ENCODE measurements around the gene TXN2. TPM values are rescaled to one million over a fixed set of nuclear protein-coding genes. Genes with fewer than 3 reads are reported as not detected.

TXN2 gene
- total RNA-seq, 1 experiment from 2014 or later, result 95.1 TPM

DNA sequence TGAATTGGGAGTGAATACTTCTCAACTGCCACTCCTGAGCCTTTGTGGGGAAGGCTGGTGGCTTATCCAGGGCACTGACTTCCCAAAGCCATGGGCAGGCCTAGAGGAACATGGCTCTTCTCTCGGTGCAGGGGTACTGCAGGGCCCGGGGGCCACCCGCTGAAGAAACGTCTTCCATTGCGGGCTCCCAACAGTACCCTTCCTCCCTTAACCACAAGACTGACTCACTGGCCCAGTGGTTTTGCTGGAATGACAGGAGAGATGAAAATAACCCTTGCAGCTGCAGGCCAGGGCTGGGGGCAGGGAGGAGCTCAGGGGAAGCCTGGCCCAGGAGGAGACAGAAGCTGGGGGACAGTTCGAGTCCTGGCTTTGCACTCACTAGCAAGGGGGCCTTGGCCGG, 13.5 kb downstream of the TXN2 start:
- intact Hi-C loops (cut with micrococcal nuclease; ENCODE audit: unreplicated experiment), result no loop called here
- peaks cover 58% of the 10 kb centered on the region for H3F3A ChIP-seq (ENCODE audit: insufficient read depth, low read depth)
- H3K4me1 ChIP-seq (replicated peaks; ENCODE audit: insufficient read depth), result peaks cover 88% of the 10 kb centered on the region
- no peak overlapping the region for H3K27ac ChIP-seq
- no peaks in the 10 kb centered on the region for H3K9me2 ChIP-seq (ENCODE audit: insufficient read depth)
- H2AFZ ChIP-seq, result no peak overlapping the region
- peak; percentile 85 to 89 for DNase-seq
- H4K20me1 ChIP-seq (ENCODE audit: insufficient read depth), result no peaks in the 10 kb centered on the region
- H3K9me3 ChIP-seq (ENCODE audit: insufficient read depth, low read depth), result no peaks in the 10 kb centered on the region
- POLR2A ChIA-PET (ENCODE audit: unreplicated experiment), result interaction anchor here (0.5 to 1.5 kb wide), 11 partner anchors 33 to 308 kb away, joined by 3 to 10 read pairs (median 4); partner anchors contain the start of genes IFT27 and MYH9
- TF ChIP-seq, protein P1, sequence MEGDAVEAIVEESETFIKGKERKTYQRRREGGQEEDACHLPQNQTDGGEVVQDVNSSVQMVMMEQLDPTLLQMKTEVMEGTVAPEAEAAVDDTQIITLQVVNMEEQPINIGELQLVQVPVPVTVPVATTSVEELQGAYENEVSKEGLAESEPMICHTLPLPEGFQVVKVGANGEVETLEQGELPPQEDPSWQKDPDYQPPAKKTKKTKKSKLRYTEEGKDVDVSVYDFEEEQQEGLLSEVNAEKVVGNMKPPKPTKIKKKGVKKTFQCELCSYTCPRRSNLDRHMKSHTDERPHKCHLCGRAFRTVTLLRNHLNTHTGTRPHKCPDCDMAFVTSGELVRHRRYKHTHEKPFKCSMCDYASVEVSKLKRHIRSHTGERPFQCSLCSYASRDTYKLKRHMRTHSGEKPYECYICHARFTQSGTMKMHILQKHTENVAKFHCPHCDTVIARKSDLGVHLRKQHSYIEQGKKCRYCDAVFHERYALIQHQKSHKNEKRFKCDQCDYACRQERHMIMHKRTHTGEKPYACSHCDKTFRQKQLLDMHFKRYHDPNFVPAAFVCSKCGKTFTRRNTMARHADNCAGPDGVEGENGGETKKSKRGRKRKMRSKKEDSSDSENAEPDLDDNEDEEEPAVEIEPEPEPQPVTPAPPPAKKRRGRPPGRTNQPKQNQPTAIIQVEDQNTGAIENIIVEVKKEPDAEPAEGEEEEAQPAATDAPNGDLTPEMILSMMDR (conservative IDR thresholded peaks at IDR 0.05), result no peak
- no peak for TF ChIP-seq EZH2 (IDR thresholded peaks at IDR 0.05; ENCODE audit: low read depth)
- H3K27me3 ChIP-seq (ENCODE audit: insufficient read depth, low read depth), result no peaks in the 10 kb centered on the region
- peak overlapping the region; percentile 67 for H3K4me2 ChIP-seq
- no TSS peak for BruUV-seq (replicated peaks)
- CTCF ChIA-PET, result no interaction called here
- H3K4me3 ChIP-seq, result peak overlapping the region; percentile 14; the same call in 1 of the 2 replicates
- no peaks in the 10 kb centered on the region for H3K36me3 ChIP-seq (ENCODE audit: low read depth)
- H3K79me2 ChIP-seq (ENCODE audit: low read depth), result peaks cover 29% of the 10 kb centered on the region

DNA sequence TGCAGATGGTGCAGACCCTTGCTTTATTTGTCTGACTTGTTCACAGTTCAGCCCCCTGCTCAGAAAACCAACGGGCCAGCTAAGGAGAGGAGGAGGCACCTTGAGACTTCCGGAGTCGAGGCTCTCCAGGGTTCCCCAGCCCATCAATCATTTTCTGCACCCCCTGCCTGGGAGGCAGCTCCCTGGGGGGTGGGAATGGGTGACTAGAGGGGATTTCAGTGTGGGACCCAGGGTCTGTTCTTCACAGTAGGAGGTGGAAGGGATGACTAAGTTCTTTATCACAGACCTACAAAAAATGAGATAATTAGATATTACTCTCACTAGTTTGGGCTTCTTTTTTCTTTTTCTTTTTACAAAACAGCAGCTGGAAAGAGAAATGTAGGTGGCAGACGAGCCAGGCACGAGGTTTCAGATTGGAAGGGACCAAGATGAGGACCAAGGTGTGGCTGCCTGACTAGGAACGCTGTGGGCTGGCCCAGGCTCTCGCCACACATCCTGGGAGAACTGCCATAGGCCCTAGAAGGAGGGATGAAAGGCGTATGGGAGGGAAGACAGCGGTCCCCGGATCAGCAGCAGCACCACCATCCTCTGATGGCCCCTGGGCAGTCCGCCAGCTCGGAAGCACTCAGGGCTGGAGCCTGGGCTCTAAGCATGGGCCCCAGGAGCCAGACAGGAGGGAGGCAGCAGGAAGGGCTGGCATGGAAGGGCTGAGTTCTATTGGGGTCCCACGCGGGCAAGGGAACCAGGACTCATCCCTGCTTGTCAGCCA, 14.2 kb downstream of the TXN2 start:
- Histone ChIP-seq H4K20me1 (ENCODE audit: insufficient read depth) (no peaks in the 10 kb centered on the region), H3K4me3 (no peak overlapping the region), H3K9me3 (ENCODE audit: insufficient read depth, low read depth) (no peaks in the 10 kb centered on the region), H3F3A (ENCODE audit: insufficient read depth, low read depth) (peaks cover 61% of the 10 kb centered on the region), H3K79me2 (ENCODE audit: low read depth) (peaks cover 29% of the 10 kb centered on the region), H2AFZ (no peak overlapping the region), H3K4me1 (replicated peaks; ENCODE audit: insufficient read depth) (peaks cover 92% of the 10 kb centered on the region), H3K36me3 (ENCODE audit: low read depth) (no peaks in the 10 kb centered on the region), H3K4me2 (peak overlapping the region; percentile 67), H3K27me3 (ENCODE audit: insufficient read depth, low read depth) (no peaks in the 10 kb centered on the region), H3K9me2 (ENCODE audit: insufficient read depth) (no peaks in the 10 kb centered on the region), H3K27ac (no peak overlapping the region)
- peak in 1 of 2 experiments; percentile 73 for DNase-seq
- TF ChIP-seq, protein P1 (conservative IDR thresholded peaks at IDR 0.05), result no peak
- TF ChIP-seq EZH2 (IDR thresholded peaks at IDR 0.05; ENCODE audit: low read depth), result no peak
- BruUV-seq (replicated peaks), result TSS peak; percentile 9
- CTCF ChIA-PET, result no interaction called here
- intact Hi-C loops (cut with micrococcal nuclease; ENCODE audit: unreplicated experiment), result no loop called here
- POLR2A ChIA-PET (ENCODE audit: unreplicated experiment), result interaction anchor here (0.8 to 1.5 kb wide), 4 partner anchors 79 to 138 kb away, joined by 6 to 10 read pairs (median 8); partner anchors contain the start of gene MYH9

DNA sequence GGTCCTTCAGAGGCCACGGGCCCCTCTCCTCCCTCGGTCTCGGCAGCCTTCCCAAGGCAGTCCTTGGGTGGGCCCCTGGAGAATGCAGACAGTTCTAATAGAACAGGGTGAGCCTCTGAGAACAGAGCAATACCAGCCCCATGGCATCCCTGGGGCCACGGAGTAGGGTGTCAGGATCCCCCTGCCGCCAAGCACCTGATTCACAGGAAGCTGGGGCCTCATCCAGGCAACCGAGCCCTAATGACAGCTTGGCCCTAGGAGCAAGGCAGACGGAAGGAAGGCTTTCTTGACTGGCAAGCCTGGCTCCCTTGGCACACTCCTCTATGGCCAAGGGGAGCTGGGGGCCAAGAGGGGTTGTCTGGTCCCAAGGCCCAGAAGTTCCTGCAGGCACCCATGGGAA, 15.2 kb downstream of the TXN2 start:
- no peaks in the 10 kb centered on the region for H3K27me3 ChIP-seq (ENCODE audit: insufficient read depth, low read depth)
- CTCF ChIA-PET, result no interaction called here

More for the DNA sequence above, 15.2 kb downstream of the TXN2 start:
- Histone ChIP-seq H3K4me1 (replicated peaks; ENCODE audit: insufficient read depth) (peaks cover 92% of the 10 kb centered on the region), H4K20me1 (ENCODE audit: insufficient read depth) (no peaks in the 10 kb centered on the region), H3K9me3 (ENCODE audit: insufficient read depth, low read depth) (no peaks in the 10 kb centered on the region), H3K4me3 (peak overlapping the region; percentile 1; the same call in 1 of the 2 replicates), H3K4me2 (peak overlapping the region; percentile 67), H3K36me3 (ENCODE audit: low read depth) (no peaks in the 10 kb centered on the region), H3K9me2 (ENCODE audit: insufficient read depth) (no peaks in the 10 kb centered on the region), H3F3A (ENCODE audit: insufficient read depth, low read depth) (peaks cover 61% of the 10 kb centered on the region), H3K79me2 (ENCODE audit: low read depth) (peaks cover 29% of the 10 kb centered on the region), H2AFZ (no peak overlapping the region), H3K27ac (peak overlapping the region; percentile 74)
- TF ChIP-seq, protein P1 (conservative IDR thresholded peaks at IDR 0.05), result no peak
- TF ChIP-seq EZH2 (IDR thresholded peaks at IDR 0.05; ENCODE audit: low read depth), result no peak
- POLR2A ChIA-PET (ENCODE audit: unreplicated experiment), result interaction anchor here (1.1 kb wide), 1 partner anchor 135 kb away, joined by 7 read pairs; no protein-coding TSS in a partner anchor
- DNase-seq, result no peak
- intact Hi-C loops (cut with micrococcal nuclease; ENCODE audit: unreplicated experiment), result no loop called here
- BruUV-seq (replicated peaks), result no TSS peak
